Hepatocyte (in vitro differentiated cells): ENCODE data around the gene RGCC. TPM values are rescaled to one million over a fixed set of nuclear protein-coding genes. Genes with fewer than 3 reads are reported as not detected.

Source experiments
- DNase-seq: peaks from one replicate; pipeline ENCODE4 v3.0.0-alpha.2; 2016; ENCODE audit warnings: low spot score
- H2AFZ ChIP-seq: fragments of 200-600 bp; sonication (generic); 2 replicates; pipeline ENCODE4 v1.6.0; 2016; ENCODE audit warnings: antibody characterized with exemption, mild to moderate bottlenecking
- H3K27ac ChIP-seq: fragments of 200-600 bp; sonication (generic); 2 replicates; pipeline ENCODE4 v1.5.1; 2016; ENCODE audit warnings: mild to moderate bottlenecking
- H3K27me3 ChIP-seq: fragments of 200-600 bp; sonication (generic); 2 replicates; pipeline ENCODE4 v1.6.1; 2016
- H3K36me3 ChIP-seq: fragments of 200-600 bp; sonication (generic); replicated peaks from 2 replicates; pipeline ENCODE4 v1.5.1; 2016; ENCODE audit warnings: low read depth; ENCODE audit not compliant: insufficient read depth
- H3K4me1 ChIP-seq: fragments of 200-600 bp; sonication (generic); 2 replicates; pipeline ENCODE4 v1.5.1; 2016; ENCODE audit warnings: mild to moderate bottlenecking, moderate library complexity; ENCODE audit not compliant: insufficient read depth
- H3K4me2 ChIP-seq: fragments of 200-600 bp; sonication (generic); 2 replicates; pipeline ENCODE4 v1.6.0; 2016
- H3K4me3 ChIP-seq: fragments of 200-600 bp; sonication (generic); 2 replicates; pipeline ENCODE4 v1.5.1; 2016; ENCODE audit warnings: mild to moderate bottlenecking
- H3K79me2 ChIP-seq: fragments of 200-600 bp; sonication (generic); 2 replicates; pipeline ENCODE4 v1.6.0; 2017; ENCODE audit warnings: mild to moderate bottlenecking
- H3K9me2 ChIP-seq: fragments of 200-600 bp; sonication (generic); replicated peaks from 2 replicates; pipeline ENCODE4 v1.6.0; 2017; ENCODE audit warnings: mild to moderate bottlenecking; ENCODE audit not compliant: insufficient read depth
- H3K9me3 ChIP-seq: fragments of 200-600 bp; sonication (generic); 2 replicates; pipeline ENCODE4 v1.5.1; 2016; ENCODE audit warnings: low read depth, mild to moderate bottlenecking
- H4K20me1 ChIP-seq: fragments of 200-600 bp; sonication (generic); 2 replicates; pipeline ENCODE4 v1.6.0; 2016; ENCODE audit warnings: mild to moderate bottlenecking; ENCODE audit not compliant: insufficient read depth, poor library complexity, severe bottlenecking
- EZH2 ChIP-seq: fragments of 200-600 bp; sonication (generic); IDR thresholded peaks from 2 replicates; pipeline ENCODE4 v1.6.1; 2016; ENCODE audit warnings: antibody characterized with exemption, mild to moderate bottlenecking, borderline replicate concordance
- EZH2phosphoT487 ChIP-seq: fragments of 200-600 bp; sonication (generic); IDR thresholded peaks from one replicate; pipeline ENCODE4 v1.6.1; 2018; ENCODE audit warnings: antibody characterized with exemption, mild to moderate bottlenecking, low read depth, moderate library complexity; ENCODE audit not compliant: unreplicated experiment, severe bottlenecking
- whole genome bisulfite sequencing: methylation state at CpG from one replicate; pipeline ENCODE4 v1.1.6; 2016; ENCODE audit warnings: low lambda C conversion rate; ENCODE audit errors: missing lambda C conversion rate; 5-methylcytosine and 5-hydroxymethylcytosine counted together
- polyA plus RNA-seq: library from polyadenylated mRNA; unstranded; fragments of >200 nt; fragmentation: Nextera tagmentation; extraction: Ambion mirVana; gene quantifications from 2 replicates; pipeline ENCODE4 v1.2.1, GENCODE V29; 2016
- total RNA-seq: library from RNA; depleted of rRNA; stranded (reverse); fragments of >200 nt; gene quantifications from 2 replicates; pipeline ENCODE4 v1.2.3, GENCODE V29; 2014
- TF ChIP-seq, protein P1 (sequence below): fragments of 200-600 bp; sonication (generic); IDR thresholded peaks from 2 replicates; pipeline ENCODE4 v1.5.1; 2016; ENCODE audit warnings: antibody characterized with exemption, mild to moderate bottlenecking; ENCODE audit not compliant: poor library complexity

RGCC gene
- total and polyA plus RNA-seq, 2 experiments from 2014 or later = 8.1 to 19.9 TPM

DNA sequence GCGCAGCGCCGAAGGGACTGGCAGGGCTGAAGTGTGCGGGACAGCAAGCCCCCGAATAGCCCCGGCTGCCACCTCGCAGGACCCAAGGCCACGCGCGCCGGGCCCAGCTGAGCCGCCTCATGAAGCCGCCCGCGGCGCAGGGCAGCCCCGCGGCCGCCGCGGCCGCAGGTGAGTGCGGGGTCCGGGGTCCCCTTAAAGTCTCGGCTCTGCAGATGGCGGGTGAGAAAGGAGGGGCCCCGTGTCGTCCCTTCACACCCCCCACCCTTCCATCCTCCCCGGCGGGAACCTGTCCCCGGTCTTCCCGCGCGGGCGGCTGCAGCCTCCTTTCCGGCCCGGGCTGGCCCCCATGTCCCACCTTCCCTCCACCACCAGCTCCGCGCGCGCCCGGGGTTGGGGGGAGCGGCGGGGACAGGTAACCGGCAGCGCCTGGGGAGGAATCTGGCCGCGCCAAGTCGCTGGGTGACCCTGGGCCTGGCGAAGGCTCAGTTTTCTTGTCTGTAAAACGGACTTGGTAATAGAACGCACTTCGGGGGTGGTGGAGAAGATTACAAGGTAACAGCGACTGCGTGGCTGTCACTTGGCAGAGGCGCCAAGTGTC is 338 bp downstream of the RGCC start:
- DNase-seq = peak; percentile 13
- Histone ChIP-seq H3K27ac (no peak overlapping the region), H3K27me3 (peaks cover 59% of the 10 kb centered on the region), H2AFZ (peak overlapping the region; percentile 86), H3K9me2 (no peaks in the 10 kb centered on the region), H3K4me1 (peaks cover 16% of the 10 kb centered on the region), H3K36me3 (no peaks in the 10 kb centered on the region), H3K9me3 (no peaks in the 10 kb centered on the region), H4K20me1 (no peaks in the 10 kb centered on the region), H3K4me2 (peak overlapping the region; percentile 95), H3K79me2 (no peaks in the 10 kb centered on the region), H3K4me3 (peak overlapping the region; percentile 66)
- WGBS = under 1% methylated on average over 42 of the region's 56 CpGs
- TF ChIP-seq EZH2 = no peak

DNA sequence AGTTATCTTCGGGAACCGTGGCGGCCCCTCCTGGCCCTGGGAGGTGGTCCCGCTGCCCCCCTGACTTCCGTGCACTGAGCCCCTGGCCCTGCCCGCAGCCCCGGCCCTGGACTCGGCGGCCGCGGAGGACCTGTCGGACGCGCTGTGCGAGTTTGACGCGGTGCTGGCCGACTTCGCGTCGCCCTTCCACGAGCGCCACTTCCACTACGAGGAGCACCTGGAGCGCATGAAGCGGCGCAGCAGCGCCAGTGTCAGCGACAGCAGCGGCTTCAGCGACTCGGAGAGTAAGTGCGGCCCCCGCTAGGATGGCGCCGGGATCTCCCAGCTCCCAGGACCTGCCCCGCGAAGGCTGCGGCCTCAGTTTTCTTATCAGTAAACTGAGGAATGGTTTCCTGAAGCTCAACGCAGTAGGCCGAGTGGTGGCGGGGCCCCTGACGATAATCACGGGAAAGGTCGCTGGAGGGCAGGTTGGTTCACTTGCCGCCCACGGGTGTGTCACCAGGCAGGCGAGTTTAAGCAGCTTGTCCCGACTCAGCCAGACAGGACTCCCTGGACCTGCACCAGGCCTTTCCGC is 924 bp downstream of the RGCC start:
- Histone ChIP-seq H3K36me3 (no peaks in the 10 kb centered on the region), H3K4me1 (peaks cover 16% of the 10 kb centered on the region), H3K4me3 (peak overlapping the region; percentile 66), H3K27me3 (peaks cover 59% of the 10 kb centered on the region), H4K20me1 (no peaks in the 10 kb centered on the region), H3K4me2 (peak overlapping the region; percentile 95), H3K79me2 (no peaks in the 10 kb centered on the region), H3K9me3 (no peaks in the 10 kb centered on the region), H3K27ac (no peak overlapping the region), H3K9me2 (no peaks in the 10 kb centered on the region), H2AFZ (peak overlapping the region; percentile 86)
- DNase-seq = peak; percentile 47
- WGBS = 3% methylated on average over 47 of the region's 50 CpGs
- TF ChIP-seq EZH2phosphoT487 = no peak
- TF ChIP-seq EZH2 = peak; percentile 57

DNA sequence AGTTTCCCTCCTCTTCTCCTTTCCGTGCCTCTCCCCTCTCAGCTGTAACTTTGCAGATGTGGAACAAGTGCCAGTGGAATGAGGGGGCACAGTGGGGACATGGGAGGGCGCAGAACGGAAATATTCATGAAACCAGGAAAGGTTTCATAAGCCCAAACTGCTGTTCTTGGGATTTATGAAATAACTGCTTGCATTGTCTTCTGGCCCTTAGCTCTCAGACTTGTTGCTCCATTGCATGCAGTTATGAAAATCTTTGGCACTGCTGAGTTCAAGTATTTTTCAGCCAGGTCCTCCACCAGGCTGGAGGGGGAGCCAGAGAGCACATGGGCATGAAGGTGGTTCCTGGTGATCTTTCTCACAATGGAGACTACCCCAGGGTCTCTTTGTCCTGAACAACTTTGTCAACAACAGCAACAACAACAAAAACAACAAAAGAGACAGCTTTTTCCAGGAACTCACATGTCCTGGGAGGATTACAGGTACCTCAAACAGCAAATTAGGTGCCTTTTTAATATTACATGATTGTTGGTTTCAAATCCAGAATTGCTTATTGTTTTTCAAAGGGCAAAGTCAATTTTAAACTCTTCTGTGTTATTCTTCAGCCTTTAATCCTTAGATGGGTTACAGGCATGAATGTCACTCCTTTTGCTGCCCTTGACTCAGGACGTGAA is 1.5 kb downstream of the RGCC start:
- no peaks in the 10 kb centered on the region for H3K79me2 ChIP-seq
- 67% methylated on average over 4 of the region's 4 CpGs for WGBS
- H3K4me1 ChIP-seq = peaks cover 16% of the 10 kb centered on the region
- H3K27me3 ChIP-seq = peaks cover 59% of the 10 kb centered on the region
- no peaks in the 10 kb centered on the region for H4K20me1 ChIP-seq
- DNase-seq = peak; percentile 37
- TF ChIP-seq, protein P1, sequence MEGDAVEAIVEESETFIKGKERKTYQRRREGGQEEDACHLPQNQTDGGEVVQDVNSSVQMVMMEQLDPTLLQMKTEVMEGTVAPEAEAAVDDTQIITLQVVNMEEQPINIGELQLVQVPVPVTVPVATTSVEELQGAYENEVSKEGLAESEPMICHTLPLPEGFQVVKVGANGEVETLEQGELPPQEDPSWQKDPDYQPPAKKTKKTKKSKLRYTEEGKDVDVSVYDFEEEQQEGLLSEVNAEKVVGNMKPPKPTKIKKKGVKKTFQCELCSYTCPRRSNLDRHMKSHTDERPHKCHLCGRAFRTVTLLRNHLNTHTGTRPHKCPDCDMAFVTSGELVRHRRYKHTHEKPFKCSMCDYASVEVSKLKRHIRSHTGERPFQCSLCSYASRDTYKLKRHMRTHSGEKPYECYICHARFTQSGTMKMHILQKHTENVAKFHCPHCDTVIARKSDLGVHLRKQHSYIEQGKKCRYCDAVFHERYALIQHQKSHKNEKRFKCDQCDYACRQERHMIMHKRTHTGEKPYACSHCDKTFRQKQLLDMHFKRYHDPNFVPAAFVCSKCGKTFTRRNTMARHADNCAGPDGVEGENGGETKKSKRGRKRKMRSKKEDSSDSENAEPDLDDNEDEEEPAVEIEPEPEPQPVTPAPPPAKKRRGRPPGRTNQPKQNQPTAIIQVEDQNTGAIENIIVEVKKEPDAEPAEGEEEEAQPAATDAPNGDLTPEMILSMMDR = peak; percentile 50
- TF ChIP-seq EZH2 = peak; percentile 6
- TF ChIP-seq EZH2phosphoT487 = no peak
- H3K4me2 ChIP-seq = peak overlapping the region; percentile 95
- no peaks in the 10 kb centered on the region for H3K9me2 ChIP-seq
- H3K36me3 ChIP-seq = no peaks in the 10 kb centered on the region
- peak overlapping the region; percentile 86 for H2AFZ ChIP-seq
- no peaks in the 10 kb centered on the region for H3K9me3 ChIP-seq
- H3K4me3 ChIP-seq = peak overlapping the region; percentile 66
- no peak overlapping the region for H3K27ac ChIP-seq

- H3K27me3 ChIP-seq = peaks cover 59% of the 10 kb centered on the region
- H3K4me2 ChIP-seq = peak overlapping the region; percentile 95
- no peak overlapping the region for H3K4me3 ChIP-seq
- no peak overlapping the region for H3K27ac ChIP-seq
- H2AFZ ChIP-seq = no peak overlapping the region
- 90% methylated on average over 7 of the region's 7 CpGs for WGBS
- no peaks in the 10 kb centered on the region for H4K20me1 ChIP-seq
- no peaks in the 10 kb centered on the region for H3K9me3 ChIP-seq
- TF ChIP-seq EZH2 = no peak
- TF ChIP-seq, protein P1 = no peak
- no peak for TF ChIP-seq EZH2phosphoT487
- no peaks in the 10 kb centered on the region for H3K79me2 ChIP-seq
- no peak for DNase-seq
- no peaks in the 10 kb centered on the region for H3K9me2 ChIP-seq
- H3K4me1 ChIP-seq = peaks cover 16% of the 10 kb centered on the region
- H3K36me3 ChIP-seq = no peaks in the 10 kb centered on the region
These were observed 2.2 kb downstream of the RGCC start for GRCh38 chr13:41459432-41460073.
